Peyer's patch (tissue), 4 donors: ENCODE measurements around the gene CHD1L.
"Not testable (repeated sequence)": the region's sequence is repeated elsewhere in the genome, so short reads cannot be mapped to it uniquely, and the experiment has no call there.

Experiments
- CTCF ChIP-seq, 6 experiments: fragments of 450-650 bp in 4 of 6; fragments of 200-600 bp in 2 of 6; sonication (generic) in 1 of 6; IDR thresholded peaks; one replicate each; pipeline ENCODE4 v1.5.1; 2017 to 2019; ENCODE audit warnings: antibody characterized with exemption in 6 of 6, mild to moderate bottlenecking in 3 of 6, moderate library complexity in 1 of 6
- POLR2A ChIP-seq, 2 donors: fragments of 450-650 bp; IDR thresholded peaks; one replicate each; pipeline ENCODE4 v1.5.1; 2017; ENCODE audit warnings: antibody characterized with exemption in 2 of 2, mild to moderate bottlenecking in 2 of 2, moderate library complexity in 2 of 2

GRCh38 chr1:147305803-147306202 is 63.3 kb downstream of the CHD1L start:
- not testable (repeated sequence) for TF ChIP-seq CTCF, POLR2A (IDR thresholded peaks at IDR 0.05)
